ENCODE measurements around the gene CPNE4.

Gene CPNE4

DNA sequence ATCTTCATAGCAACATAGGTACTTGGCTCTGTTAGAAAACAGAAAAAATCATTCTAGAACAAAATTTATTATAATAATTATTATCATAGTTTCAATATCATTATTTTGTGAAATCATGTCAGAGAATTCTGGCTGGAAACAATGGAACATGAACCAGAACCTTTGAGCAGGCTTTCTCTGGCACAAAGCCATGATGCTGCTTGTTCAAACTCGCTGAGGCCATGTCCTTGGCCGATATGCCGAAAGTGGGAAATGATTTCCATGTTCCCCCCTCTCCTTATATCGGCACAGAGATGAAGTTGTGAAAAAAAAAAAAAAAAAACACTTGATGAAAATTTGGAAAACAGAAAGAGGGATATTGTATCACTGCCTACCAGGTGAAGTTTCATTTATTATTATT lies 483.1 kb downstream of the CPNE4 start:
- H3K4me3 ChIP-seq (ENCODE audit: low read depth, low read length): no peak overlapping the region
- TF ChIP-seq, protein P1, sequence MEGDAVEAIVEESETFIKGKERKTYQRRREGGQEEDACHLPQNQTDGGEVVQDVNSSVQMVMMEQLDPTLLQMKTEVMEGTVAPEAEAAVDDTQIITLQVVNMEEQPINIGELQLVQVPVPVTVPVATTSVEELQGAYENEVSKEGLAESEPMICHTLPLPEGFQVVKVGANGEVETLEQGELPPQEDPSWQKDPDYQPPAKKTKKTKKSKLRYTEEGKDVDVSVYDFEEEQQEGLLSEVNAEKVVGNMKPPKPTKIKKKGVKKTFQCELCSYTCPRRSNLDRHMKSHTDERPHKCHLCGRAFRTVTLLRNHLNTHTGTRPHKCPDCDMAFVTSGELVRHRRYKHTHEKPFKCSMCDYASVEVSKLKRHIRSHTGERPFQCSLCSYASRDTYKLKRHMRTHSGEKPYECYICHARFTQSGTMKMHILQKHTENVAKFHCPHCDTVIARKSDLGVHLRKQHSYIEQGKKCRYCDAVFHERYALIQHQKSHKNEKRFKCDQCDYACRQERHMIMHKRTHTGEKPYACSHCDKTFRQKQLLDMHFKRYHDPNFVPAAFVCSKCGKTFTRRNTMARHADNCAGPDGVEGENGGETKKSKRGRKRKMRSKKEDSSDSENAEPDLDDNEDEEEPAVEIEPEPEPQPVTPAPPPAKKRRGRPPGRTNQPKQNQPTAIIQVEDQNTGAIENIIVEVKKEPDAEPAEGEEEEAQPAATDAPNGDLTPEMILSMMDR (IDR thresholded peaks at IDR 0.05; ENCODE audit: low read depth, low read length, missing control alignments): no peak
- in situ Hi-C loops (cut with HindIII; ENCODE audit: low sequenced_read_pairs): no loop called here
- DNase-seq (ENCODE audit: low read depth): no peak

DNA sequence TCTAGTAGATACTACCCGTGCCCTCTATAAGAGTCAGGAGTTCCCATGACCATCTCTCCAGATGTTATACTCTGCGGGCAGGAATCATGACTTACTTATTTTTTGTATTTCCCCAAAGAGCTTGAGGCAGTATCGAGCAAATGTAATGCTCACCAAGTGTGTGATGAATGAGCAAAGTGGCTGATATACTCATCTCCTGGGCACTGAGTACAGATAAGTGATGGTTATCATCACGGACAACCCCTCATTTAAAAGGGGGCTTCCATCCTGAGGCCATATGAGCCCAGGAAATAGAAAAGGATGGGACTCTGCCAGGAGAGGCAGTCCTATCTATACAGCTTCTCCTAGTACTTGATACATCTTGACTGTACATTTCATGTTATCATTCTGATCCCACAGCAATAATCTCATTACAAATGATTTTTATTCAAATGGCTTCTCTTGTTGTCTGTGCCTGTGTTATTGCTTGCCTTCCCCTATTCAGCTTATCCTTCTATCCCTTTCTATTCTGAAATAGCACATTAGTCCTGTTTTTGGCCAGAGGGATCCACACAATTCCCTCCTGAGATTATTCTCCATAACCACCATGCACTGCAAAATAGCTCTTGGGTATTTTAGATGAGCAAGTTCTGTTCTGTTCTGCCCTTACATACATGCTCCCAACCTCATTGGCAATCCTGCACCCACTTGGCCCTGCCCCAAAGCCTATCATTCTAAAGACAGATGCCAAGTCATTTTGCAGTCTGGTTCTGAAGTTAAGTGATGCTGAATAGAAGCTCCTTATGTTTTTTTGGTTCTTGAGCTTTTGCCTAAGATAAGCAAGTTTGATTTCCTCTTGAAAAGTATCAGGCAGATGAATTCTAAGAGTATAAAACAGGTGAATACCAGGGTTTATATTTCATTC lies 484.0 kb downstream of the CPNE4 start:
- H3K4me3 ChIP-seq (ENCODE audit: low read depth, low read length): no peak overlapping the region
- TF ChIP-seq, protein P1 (IDR thresholded peaks at IDR 0.05; ENCODE audit: low read depth, low read length, missing control alignments): no peak
- in situ Hi-C loops (cut with HindIII; ENCODE audit: low sequenced_read_pairs): no loop called here
- no peak for DNase-seq (ENCODE audit: low read depth)

DNA sequence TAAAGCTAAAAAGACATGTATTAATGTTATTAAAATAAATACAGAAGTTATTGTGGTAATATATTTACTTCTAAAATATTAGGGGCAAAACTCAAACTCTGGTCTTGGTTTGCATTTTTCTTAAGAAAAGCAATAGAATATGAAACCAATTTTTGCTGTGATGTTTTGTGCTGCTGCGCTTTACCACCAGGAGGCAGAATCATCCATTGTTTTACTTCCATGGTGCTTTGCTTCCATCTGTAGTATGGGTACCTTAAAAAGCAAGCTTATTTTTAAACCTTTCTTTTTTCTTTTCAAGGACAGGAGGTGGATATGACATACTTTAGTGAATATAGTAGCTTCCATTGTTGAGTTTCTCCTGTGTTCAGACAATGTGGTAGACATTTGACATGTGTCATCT lies 485.5 kb downstream of the CPNE4 start:
- TF ChIP-seq, protein P1 (IDR thresholded peaks at IDR 0.05; ENCODE audit: low read depth, low read length, missing control alignments): peak; percentile 22
- in situ Hi-C loops (cut with HindIII; ENCODE audit: low sequenced_read_pairs): no loop called here
- DNase-seq (ENCODE audit: low read depth): no peak
- no peak overlapping the region for H3K4me3 ChIP-seq (ENCODE audit: low read depth, low read length)

DNA sequence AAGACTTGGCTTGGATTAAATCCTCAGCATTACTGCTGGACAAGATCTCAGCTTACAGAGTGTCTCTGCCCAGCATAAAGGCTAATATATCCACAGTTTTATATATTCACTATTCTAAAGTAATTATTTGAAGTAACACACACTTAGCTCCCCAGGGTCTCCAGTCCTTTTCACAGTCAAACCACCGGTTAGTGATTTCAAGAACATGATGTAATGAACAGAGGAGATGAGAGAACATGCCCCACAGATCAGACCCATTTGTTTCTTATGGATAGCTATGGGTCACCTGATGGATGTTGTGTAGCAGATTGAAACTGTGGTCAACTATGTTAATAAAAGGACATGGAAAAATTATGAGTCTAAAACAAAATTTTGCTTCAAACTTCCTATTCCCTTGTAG lies 487.2 kb downstream of the CPNE4 start:
- TF ChIP-seq, protein P1 (IDR thresholded peaks at IDR 0.05; ENCODE audit: low read depth, low read length, missing control alignments): no peak
- in situ Hi-C loops (cut with HindIII; ENCODE audit: low sequenced_read_pairs): no loop called here
- no peak for DNase-seq (ENCODE audit: low read depth)
- no peak overlapping the region for H3K4me3 ChIP-seq (ENCODE audit: low read depth, low read length)

DNA sequence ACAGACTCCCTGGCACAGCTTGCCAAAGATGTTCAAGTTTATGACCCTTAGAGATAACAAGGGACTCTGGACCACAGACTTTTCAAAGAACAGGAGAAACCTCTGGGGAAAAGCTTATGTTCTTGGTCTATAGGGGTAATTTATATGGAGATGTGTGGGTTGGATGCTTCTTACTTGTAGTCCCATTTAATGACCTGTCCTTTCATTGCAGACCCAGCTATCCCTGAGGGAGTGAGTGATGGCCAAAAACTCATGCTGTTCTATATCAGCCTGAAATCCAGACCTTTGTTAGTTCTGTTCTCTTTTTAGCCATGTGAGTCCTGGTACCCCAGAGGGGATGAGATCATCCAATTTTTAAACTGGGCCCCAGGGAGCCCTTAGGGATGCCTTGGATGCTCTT lies 488.4 kb downstream of the CPNE4 start:
- H3K4me3 ChIP-seq (ENCODE audit: low read depth, low read length): no peak overlapping the region
- in situ Hi-C loops (cut with HindIII; ENCODE audit: low sequenced_read_pairs): no loop called here
- TF ChIP-seq, protein P1 (IDR thresholded peaks at IDR 0.05; ENCODE audit: low read depth, low read length, missing control alignments): no peak
- DNase-seq (ENCODE audit: low read depth): no peak

DNA sequence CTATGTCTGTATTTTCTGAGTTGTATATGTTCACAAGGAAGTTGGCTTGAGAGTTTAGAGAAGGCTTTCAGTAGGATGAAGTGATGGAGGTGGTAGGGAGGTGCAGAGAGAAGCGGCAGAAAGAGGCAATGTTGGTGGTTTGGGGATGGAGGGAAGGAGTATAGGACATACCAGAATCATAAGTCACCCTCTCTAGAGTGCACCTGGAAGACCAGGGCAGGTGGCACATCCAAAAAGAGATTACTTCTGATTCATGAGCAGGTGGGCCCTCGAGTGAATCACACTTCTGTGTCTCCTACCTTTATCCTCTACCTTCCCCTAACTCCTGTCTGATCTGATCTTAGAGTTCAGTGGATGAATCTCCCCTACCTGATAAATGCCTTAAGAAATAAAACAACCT lies 490.3 kb downstream of the CPNE4 start:
- in situ Hi-C loops (cut with HindIII; ENCODE audit: low sequenced_read_pairs): no loop called here
- DNase-seq (ENCODE audit: low read depth): no peak
- TF ChIP-seq, protein P1 (IDR thresholded peaks at IDR 0.05; ENCODE audit: low read depth, low read length, missing control alignments): no peak

More for the DNA sequence above, 490.3 kb downstream of the CPNE4 start:
- H3K4me3 ChIP-seq (ENCODE audit: low read depth, low read length): no peak overlapping the region
